Stimulated activated memory B cell treated with anti-CD40 and anti-IgM and Interleukin-4, amounts not matched to agents 10 μg/mL and 1 μg/mL and 100 μg/mL, for 72 hours (primary cell): ENCODE measurements around the gene SIGMAR1.

Experiments used
- ATAC-seq: fragments of 150-1000 bp; cut with Tn5 transposase; 2 replicates; pipeline ENCODE4 v1.10.0; 2021
- H3K27ac Mint-ChIP-seq: one replicate; pipeline ENCODE4 v1.8.0; 2022; ENCODE audit warnings: mild to moderate bottlenecking, mixed read lengths
- H3K27me3 Mint-ChIP-seq: one replicate; pipeline ENCODE4 v1.8.0; 2022; ENCODE audit warnings: mixed read lengths
- H3K36me3 Mint-ChIP-seq: one replicate; pipeline ENCODE4 v1.8.0; 2022; ENCODE audit warnings: mixed read lengths
- H3K4me1 Mint-ChIP-seq: one replicate; pipeline ENCODE4 v1.8.0; 2022; ENCODE audit warnings: mixed read lengths
- H3K4me3 Mint-ChIP-seq: one replicate; pipeline ENCODE4 v1.8.0; 2022; ENCODE audit warnings: mild to moderate bottlenecking, moderate library complexity, mixed read lengths
- H3K9me3 Mint-ChIP-seq: one replicate; pipeline ENCODE4 v1.8.0; 2022; ENCODE audit warnings: mixed read lengths

SIGMAR1 gene

DNA sequence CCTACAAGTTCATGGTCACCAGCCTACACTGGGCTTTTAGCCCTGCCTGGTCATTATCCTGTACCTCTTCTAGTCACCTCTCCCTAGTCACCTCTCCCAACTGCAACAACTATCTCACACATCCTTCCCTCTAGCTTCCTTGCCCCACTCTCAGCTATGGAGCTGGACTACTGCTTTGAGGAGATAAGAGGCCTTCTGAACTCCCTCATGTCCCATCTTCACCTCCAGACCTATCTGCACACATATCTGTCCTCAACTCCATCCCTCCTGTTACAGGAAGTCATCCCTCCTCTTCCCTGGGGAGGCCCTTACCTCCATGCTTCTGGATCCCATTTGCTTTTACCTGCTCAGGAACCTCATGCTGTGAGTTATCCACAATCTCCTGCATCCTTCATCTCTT is 31.4 kb downstream of the SIGMAR1 start:
- no peak for ATAC-seq
- H3K27me3 Mint-ChIP-seq: no peaks in the 10 kb centered on the region
- H3K9me3 Mint-ChIP-seq: no peaks in the 10 kb centered on the region
- no peak overlapping the region for H3K4me3 Mint-ChIP-seq
- H3K27ac Mint-ChIP-seq: no peak overlapping the region
- H3K36me3 Mint-ChIP-seq: no peaks in the 10 kb centered on the region
- H3K4me1 Mint-ChIP-seq: peaks cover 2% of the 10 kb centered on the region

DNA sequence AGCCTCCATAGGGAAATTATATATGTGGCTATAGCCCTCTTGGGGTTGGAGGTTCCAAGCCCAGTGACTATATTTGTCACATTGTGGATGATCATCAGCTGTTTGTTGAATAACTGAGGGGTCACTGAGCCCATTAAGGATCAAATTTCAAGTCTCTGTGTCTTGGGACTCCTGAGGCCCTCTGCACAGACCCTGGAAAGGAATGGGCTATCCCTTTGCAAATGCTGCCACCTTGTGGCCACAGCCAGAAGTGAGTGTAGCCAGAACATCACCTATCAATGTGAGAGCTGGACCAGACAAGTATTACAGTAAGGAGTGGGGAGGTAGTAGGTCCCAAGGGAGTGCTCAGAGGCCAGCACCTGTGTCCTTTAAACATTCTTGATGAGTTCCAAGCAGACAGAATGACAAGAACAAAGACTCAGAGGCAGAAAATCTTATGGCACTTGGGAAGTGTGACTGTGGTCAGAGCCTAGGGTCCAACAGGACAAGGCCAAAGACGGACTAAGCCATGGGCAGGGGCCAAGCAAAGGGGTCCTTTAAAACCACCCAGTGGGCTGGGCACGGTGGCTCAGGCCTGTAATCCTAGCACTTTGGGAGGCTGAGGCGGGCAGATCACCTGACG is 33.9 kb downstream of the SIGMAR1 start:
- H3K4me3 Mint-ChIP-seq: no peak overlapping the region
- no peaks in the 10 kb centered on the region for H3K9me3 Mint-ChIP-seq
- peak; percentile 80 for ATAC-seq
- H3K4me1 Mint-ChIP-seq: no peaks in the 10 kb centered on the region
- H3K27ac Mint-ChIP-seq: no peak overlapping the region
- H3K36me3 Mint-ChIP-seq: no peaks in the 10 kb centered on the region
- no peaks in the 10 kb centered on the region for H3K27me3 Mint-ChIP-seq

DNA sequence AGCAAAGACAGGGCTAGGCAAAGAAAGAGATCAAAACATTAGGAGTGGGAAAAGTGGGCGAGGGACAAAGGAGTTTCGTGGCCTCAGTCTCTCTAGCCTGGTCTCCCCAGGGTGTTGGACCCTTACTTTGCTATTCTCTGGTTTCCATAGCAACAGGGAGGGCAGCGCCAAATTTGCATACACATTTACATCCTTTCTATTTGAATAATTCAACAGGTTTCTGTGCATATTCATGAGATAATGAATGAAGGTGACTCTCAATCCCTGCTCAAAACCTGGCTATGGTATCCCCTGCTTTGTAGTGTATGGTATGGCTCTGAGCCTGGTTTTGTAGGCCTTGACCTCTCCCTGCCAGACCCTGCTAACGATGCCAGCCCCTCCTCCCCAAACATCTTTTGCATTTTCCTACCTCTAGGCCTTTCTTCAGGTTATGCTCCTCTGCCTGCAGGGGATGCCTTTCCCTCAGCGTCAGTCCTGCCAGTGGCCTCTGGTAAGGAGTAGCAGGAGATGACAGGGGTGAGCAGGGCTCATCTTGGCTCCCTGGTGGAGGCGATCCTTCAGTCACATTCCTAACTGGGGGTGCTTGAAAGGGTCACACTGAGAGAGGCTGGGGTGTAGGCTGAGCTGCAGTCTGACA is 35.5 kb downstream of the SIGMAR1 start:
- H3K27ac Mint-ChIP-seq: no peak overlapping the region
- no peak overlapping the region for H3K4me3 Mint-ChIP-seq
- H3K27me3 Mint-ChIP-seq: peaks cover 8% of the 10 kb centered on the region
- no peak for ATAC-seq
- no peaks in the 10 kb centered on the region for H3K36me3 Mint-ChIP-seq
- no peaks in the 10 kb centered on the region for H3K4me1 Mint-ChIP-seq
- no peaks in the 10 kb centered on the region for H3K9me3 Mint-ChIP-seq

DNA sequence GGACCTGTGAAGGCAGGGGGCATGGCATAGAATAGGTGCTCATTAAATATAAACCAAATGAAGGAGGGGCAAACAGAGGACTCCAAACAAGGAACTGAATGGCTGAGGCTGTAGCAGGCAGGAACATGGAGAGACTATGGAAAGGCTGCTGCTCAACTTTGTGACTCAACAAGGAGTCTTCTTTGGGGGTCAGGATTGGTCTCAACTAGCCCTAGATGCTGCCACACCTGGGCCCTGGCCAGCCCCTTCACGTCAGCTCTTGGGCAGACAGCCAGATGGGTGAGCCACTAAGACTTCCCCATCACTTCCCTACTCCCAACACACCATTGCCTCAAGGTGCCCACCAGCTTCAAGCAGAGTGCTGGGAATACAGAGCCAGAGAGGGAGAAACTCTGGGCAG is 36.7 kb downstream of the SIGMAR1 start:
- Mint-ChIP-seq H3K27me3 (peaks cover 19% of the 10 kb centered on the region), H3K9me3 (no peaks in the 10 kb centered on the region), H3K4me1 (no peaks in the 10 kb centered on the region), H3K36me3 (no peaks in the 10 kb centered on the region), H3K4me3 (no peak overlapping the region), H3K27ac (no peak overlapping the region)
- no peak for ATAC-seq

DNA sequence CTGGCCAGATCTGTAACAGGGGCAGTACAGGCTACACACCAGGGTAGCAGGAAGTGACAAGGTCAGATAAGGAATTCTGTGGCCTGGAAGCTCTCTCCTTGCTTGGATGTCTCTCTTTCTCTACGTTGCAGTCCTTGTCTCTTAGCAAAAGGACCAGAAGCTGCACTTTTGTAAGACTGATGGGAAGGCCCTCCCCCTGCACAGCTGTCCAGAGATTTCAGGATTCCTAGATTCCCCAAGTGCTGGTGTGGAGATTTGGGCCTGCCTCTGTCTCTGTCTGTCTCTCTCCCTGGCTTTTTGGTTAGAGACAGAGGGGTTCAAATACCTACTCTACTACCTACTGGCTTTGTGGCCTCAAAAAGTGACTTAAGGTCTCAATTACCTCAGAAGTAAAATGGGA is 38.0 kb downstream of the SIGMAR1 start:
- H3K36me3 Mint-ChIP-seq: no peaks in the 10 kb centered on the region
- no peaks in the 10 kb centered on the region for H3K9me3 Mint-ChIP-seq
- no peak for ATAC-seq
- no peak overlapping the region for H3K4me3 Mint-ChIP-seq
- no peak overlapping the region for H3K27ac Mint-ChIP-seq
- peaks cover 21% of the 10 kb centered on the region for H3K27me3 Mint-ChIP-seq
- H3K4me1 Mint-ChIP-seq: no peaks in the 10 kb centered on the region

DNA sequence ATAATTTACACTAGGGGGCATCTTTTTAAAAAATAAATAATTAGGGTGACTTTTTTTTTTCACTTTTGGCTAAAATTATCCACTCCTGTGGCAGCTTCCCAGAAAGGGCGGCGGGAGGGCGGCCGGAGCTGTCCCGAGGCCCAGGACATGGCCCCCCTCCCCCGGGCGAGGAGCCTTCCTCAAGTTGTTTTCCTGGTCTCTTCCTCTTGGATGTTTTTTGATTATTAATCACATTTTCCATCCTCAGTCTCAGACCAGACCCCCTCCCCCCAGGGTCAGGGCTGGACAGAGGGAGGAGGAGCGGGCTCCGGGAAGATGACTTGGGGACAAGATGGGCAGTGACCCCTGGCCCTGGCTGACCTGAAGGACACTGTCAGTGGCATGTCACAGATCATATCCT is 43.4 kb downstream of the SIGMAR1 start:
- Mint-ChIP-seq H3K27me3 (peaks cover 65% of the 10 kb centered on the region), H3K36me3 (no peaks in the 10 kb centered on the region), H3K27ac (no peak overlapping the region), H3K9me3 (no peaks in the 10 kb centered on the region), H3K4me1 (peaks cover 37% of the 10 kb centered on the region), H3K4me3 (no peak overlapping the region)
- ATAC-seq: no peak

DNA sequence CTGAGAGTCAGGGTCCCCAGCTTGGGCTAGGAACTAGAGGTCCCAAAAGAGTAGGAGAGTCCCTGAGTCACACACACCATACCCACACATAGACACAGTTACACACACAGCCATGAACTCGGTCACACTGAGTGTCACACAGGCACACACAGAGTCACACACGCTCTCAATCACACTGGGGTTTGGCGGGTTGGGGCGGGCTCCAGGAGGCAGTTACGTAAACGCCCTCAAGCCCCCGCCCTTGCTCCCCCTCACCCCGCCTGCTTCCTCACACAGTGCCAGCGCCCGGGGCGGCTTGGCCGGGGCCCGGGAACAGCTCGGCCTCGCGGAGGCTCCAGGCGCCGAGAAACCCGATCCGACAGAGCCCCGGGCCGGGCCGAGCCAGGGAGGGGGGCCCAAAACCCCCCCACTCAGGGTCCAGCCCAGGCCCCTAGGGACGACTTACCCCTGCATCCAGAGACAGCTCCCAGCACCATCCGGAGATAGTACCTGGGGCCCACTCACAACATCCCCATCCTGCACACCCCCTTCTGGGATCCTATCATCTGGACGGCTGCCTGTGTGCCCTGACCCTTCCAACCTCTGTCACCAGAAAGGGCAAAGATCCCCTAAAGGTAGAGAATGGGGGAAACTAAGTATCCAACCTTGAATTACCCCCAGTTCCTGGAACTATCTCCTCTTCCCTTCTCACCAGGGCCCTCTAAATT is 44.5 kb downstream of the SIGMAR1 start:
- peaks cover 76% of the 10 kb centered on the region for H3K27me3 Mint-ChIP-seq
- ATAC-seq: no peak

DNA sequence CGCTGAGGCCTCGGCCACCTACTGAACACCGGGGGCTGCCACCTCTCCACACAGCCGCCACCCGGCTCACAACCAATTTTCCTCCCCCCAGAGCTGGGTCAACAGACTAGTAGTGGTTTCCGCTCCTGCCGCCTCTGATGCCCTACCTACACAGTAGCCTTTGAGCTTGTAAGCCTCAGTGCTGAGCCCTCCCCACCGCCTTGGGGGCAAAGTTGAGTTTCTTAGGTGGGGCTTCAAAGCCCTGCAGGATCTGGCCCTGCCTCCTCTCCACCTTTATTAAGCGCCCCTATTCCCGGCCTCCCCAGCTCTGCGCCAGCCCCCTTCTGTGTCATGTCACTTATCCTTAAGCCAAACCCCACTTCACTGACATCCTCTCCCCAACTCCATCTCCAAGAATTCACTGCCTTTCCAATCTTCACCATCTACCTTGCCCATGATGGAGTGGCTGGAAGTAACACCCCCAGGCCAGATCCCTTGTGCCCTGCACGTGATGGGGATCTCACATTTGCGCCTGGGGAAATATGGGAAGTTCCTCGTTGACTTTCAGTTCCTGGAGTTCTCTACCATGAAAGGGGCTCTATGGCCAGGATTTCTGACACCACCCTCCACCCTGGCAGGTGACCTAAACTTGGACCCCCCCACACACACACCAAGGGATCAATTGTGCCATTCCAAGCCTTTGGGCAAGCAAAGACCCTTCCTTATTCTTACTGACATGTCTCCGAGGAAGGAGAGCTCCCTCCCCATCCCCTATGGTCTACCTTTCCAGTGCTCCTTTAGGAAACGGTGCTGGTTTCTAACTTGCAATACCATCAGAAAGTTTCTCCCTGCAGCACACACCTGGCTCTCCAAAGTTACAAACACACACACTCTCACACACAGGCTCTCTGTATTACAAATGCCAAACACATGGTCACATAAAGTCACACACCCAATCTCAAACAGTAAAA is 45.4 kb downstream of the SIGMAR1 start:
- H3K9me3 Mint-ChIP-seq: no peaks in the 10 kb centered on the region
- H3K27me3 Mint-ChIP-seq: peaks cover 71% of the 10 kb centered on the region
- no peak overlapping the region for H3K27ac Mint-ChIP-seq

More for the DNA sequence above, 44.5 kb downstream of the SIGMAR1 start:
- no peak overlapping the region for H3K4me3 Mint-ChIP-seq
- H3K36me3 Mint-ChIP-seq: no peaks in the 10 kb centered on the region
- no peaks in the 10 kb centered on the region for H3K9me3 Mint-ChIP-seq
- H3K4me1 Mint-ChIP-seq: peaks cover 47% of the 10 kb centered on the region
- H3K27ac Mint-ChIP-seq: no peak overlapping the region

DNA sequence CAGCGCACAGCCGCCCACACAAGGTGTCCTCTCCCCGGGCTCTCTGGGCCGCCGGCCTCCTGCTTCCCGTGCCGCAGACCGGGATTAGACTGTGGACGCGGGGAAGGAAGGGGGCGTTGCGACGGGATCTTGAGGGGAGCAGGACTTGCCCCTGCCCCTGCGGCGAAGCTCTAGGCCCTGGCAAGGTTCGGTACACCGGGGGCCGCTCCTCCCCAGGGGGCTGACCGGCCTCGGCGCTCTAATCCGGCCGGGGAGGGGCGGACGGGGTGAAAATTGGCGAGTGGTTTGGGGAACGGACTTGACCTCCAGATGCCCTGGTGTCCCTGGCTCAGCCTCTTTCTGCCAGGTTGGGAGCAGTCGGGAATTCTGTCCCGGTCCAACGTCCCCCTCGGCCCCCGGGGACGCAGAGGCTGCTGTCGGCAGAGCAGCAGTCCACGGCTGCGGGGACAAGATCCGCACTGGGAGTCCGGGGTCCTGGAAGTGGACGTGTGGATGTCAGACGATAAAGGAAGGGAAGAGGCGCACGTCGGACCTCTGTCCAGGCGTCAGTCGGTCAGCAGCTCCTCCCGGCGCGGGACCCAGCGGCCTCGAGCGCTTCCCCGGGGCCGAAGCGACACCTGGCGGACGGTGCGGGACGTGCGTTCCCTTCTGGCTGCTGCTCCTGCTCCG is 46.2 kb downstream of the SIGMAR1 start:
- Mint-ChIP-seq H3K4me1 (peaks cover 48% of the 10 kb centered on the region), H3K36me3 (no peaks in the 10 kb centered on the region), H3K27ac (no peak overlapping the region), H3K27me3 (peaks cover 68% of the 10 kb centered on the region), H3K4me3 (peak overlapping the region; percentile 79), H3K9me3 (no peaks in the 10 kb centered on the region)
- peak; percentile 81 for ATAC-seq

More for the DNA sequence above, 45.4 kb downstream of the SIGMAR1 start:
- Mint-ChIP-seq H3K4me1 (peaks cover 47% of the 10 kb centered on the region), H3K4me3 (peak overlapping the region; percentile 79), H3K36me3 (no peaks in the 10 kb centered on the region)
- ATAC-seq: no peak

DNA sequence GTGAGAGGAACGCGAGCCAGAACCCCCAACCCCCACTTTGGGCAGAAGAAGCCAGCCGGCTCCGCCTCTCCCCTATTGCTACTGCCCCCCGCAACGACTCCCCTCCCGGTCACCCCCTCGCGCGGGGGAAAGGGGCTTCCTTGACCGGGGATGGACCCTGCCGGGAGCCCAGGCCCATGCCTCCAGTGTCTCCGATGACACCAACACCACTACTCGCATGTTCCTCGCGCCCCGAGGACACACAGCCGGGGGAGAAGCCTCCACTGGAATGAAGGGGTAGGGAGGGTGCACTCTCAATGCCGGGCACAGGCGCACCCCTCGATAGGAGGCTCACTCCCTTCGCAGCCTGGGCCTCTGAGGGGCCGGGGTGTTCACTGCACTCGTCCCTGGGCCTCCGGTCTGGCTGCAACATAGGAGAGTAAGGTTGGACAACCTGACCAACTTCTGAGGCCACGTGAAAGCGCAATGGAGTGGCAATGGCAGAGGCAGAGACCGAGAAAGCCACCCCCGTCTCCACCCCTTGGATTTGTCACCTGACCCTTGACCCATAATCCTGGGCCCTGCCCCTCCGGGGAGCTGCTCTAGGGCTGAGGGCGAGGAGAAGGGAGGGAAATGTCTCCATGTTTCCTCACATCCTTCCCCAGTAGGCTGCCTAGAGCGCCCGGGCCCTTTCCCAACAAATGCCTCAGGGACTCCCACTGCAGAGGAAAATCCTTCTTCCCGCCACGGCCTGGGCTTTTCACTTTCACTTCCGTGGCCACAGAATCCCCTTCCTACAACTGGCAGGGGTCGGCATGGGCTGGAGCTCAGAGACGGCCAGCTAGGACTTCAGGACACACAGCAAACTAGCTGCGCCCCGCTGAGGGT is 47.0 kb downstream of the SIGMAR1 start:
- Mint-ChIP-seq H3K27ac (no peak overlapping the region), H3K9me3 (no peaks in the 10 kb centered on the region), H3K27me3 (peaks cover 70% of the 10 kb centered on the region), H3K4me3 (peak overlapping the region; percentile 79), H3K36me3 (no peaks in the 10 kb centered on the region), H3K4me1 (peaks cover 55% of the 10 kb centered on the region)
- ATAC-seq: no peak

DNA sequence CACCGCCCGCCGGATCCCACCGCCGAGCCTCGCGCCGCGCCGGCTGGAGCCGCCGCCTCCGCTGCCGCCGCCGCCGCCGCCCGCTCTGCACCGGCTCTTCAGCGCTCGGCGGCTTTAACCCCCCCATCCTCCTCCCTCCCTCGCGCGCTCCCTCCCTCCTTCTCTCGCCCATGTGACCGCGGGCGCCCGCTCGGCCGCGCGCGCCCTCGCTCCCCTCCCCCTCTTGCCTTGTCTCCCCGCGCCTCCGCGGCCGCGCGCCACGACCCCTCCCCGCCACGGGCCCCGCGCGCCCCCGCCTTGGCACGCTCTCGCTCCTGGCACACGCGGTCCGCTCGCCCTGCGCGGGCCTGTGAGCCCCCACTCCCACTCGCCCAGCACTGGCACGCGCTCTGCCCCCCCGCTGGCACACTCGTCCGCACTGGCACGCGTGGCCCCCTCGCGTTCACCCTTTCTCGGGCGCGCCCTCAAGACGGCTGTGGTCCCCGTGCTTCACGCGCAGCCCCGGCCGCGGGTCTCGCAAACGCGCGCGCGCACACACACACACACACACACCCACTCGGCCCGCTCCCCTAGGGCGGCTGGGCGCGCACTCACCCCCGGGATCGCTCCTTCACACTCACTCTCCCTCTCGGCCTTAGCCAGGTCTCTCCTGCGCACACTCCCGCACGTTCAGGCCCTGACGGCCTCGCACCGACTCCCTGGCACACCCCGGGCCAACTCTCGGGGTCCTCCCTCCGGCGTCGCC is 47.8 kb downstream of the SIGMAR1 start, which contains the start of gene CNTFR:
CNTFR (minus strand) TSS at position 89 of the 745 bp plus-strand sequence. CDS start 20,743 bp downstream, outside the sequence.
- Mint-ChIP-seq H3K4me3 (peak within 1 kb of the TSS; percentile 79), H3K27me3 (peaks cover 77% of the 10 kb centered on the region), H3K27ac (no peak within 1 kb of the TSS), H3K4me1 (peaks cover 61% of the 10 kb centered on the region), H3K9me3 (no peaks in the 10 kb centered on the region), H3K36me3 (no peaks in the 10 kb centered on the region)
- peak; percentile 4 for ATAC-seq

DNA sequence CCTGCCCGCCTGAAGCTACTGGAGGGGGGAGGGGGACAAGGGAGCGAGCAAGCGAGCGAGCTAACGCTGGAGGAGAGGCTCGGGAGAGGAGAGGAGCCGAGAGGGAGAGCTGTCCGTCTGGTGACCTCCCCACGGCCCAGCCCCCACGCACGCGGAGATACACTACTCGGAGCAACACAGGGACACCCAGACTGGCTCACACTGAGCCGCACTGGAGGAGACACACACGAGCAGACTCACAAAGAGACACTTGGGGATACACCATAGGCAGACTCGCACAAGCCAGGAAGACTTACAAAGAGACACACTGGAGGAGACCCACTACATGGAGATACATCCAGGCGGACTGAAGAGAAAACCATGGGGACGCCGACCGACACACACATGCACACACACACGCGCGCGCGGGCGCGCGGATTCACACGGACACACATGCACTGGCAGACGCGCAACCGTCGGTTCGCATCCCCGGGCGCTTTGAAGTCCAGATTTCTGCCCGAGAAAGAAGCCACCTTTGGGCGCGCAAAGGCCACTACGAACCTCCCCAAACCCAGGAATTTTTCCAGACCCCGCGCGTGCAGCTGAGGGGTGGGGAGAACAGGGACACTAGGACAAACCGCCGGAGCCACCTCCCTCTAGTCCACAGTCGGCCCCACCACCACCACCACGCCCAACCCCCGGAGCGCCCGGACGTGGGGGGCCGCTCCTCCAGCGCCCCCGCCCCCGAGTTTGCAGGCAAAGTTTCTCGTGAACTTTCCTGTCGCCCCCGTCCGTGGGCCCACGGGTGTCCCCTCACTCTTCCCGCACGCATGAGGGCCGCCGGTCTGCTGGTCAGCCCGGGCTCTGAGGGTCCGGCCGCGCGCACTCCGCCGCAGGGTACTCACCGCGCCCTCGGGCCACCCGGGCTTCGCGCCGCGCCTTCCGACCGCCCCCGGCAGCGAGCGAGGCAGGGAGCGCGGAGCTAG is 48.6 kb downstream of the SIGMAR1 start:
- Mint-ChIP-seq H3K4me3 (peak overlapping the region; percentile 2), H3K9me3 (no peaks in the 10 kb centered on the region), H3K4me1 (peaks cover 61% of the 10 kb centered on the region), H3K36me3 (no peaks in the 10 kb centered on the region), H3K27me3 (peaks cover 85% of the 10 kb centered on the region), H3K27ac (no peak overlapping the region)
- ATAC-seq: no peak
